GM10266 (cell line): ENCODE data around the gene MAML3.

ENCODE experiments used
- DNase-seq: peaks from one replicate; pipeline ENCODE4 v3.0.0; 2012; ENCODE audit errors: extremely low spot score
- TF ChIP-seq, protein P1 (sequence below): IDR thresholded peaks from 2 replicates; pipeline ENCODE4 v1.5.1; 2012; ENCODE audit warnings: mild to moderate bottlenecking, low read depth; ENCODE audit not compliant: control insufficient read depth, insufficient read depth; ENCODE audit errors: missing control alignments

Gene MAML3

DNA sequence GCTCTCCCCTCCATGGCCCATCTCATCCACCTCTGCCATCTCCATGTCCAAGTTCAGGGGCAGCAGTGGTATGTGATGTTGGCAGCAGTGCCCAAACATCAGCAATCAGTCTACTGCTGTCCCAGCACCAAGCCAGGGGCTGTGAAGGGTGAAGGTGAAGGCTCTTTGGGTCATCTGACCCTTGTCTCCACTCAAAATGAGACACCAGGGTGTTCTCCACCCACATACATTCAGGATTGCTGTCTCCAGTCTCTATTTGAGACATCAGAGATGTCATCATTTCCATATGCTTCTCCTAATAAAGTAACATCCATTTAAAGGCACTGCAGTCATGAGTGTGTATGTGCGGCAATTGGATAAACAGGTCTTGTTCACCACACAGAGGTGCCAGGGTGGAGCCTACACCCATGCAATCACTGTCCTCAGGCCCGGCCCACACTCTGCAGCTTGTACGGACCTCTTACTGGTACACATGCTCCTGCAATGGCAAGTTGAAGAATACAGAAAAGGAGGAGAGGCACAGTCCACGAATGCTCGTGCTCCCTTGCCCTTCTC lies 22.2 kb downstream of the MAML3 start:
- TF ChIP-seq, protein P1, sequence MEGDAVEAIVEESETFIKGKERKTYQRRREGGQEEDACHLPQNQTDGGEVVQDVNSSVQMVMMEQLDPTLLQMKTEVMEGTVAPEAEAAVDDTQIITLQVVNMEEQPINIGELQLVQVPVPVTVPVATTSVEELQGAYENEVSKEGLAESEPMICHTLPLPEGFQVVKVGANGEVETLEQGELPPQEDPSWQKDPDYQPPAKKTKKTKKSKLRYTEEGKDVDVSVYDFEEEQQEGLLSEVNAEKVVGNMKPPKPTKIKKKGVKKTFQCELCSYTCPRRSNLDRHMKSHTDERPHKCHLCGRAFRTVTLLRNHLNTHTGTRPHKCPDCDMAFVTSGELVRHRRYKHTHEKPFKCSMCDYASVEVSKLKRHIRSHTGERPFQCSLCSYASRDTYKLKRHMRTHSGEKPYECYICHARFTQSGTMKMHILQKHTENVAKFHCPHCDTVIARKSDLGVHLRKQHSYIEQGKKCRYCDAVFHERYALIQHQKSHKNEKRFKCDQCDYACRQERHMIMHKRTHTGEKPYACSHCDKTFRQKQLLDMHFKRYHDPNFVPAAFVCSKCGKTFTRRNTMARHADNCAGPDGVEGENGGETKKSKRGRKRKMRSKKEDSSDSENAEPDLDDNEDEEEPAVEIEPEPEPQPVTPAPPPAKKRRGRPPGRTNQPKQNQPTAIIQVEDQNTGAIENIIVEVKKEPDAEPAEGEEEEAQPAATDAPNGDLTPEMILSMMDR, result no peak
- no peak for DNase-seq

DNA sequence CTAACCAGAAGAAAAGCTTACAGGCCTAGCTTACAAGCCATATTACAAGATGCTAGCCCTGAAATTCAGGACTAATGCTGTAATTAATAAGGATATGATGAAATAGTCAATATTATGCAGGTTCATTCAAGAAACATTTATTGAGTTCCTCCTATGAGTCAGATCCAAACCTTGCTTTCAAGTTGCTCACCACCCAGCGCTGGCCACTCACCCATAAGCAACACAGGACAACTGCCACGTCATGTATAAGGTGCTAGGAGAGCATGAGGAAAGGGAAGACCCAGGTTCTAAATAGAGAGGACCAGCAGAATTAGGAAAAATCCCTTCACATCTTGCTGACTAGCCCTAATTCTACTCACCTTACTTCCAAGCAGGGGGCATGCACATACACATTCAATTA lies 23.3 kb downstream of the MAML3 start:
- TF ChIP-seq, protein P1, result no peak
- DNase-seq, result no peak

DNA sequence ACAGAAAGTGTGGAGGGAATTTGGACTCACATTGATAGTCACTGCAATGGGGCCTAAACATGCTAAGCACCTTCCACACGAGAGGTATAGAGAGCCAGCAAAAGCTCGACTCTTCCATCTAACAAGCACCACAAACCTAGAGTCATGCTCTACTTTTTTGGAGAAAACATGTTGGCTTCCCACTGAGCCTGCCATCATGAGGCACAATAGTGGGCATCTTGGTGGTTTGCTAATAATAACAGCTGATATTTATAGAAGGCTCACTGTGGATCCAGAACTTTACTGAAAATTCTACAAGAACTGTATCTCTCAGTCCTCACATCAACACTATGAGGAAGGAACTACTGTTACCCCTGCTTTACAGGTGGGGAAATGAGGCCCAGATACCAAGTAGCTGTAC lies 26.6 kb downstream of the MAML3 start:
- no peak for DNase-seq
- TF ChIP-seq, protein P1, result no peak

DNA sequence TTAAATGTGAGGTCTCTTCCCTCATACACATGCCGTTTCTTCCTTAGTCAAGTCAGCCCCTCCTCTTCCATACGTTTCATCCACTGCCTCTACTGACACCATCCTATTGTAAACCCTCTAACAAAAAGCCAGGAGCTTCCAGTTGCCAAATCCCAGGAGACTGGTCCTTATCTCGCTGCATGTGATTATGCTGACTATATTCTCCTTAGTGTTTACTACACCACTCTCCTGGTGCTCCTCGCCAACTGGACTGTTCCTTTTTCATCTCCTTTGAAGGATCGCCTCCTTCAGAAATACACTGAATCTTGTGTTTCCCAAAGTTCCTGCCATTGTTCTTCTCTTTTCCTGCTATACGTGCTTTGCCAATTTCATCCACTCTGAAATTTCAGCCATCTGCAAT lies 27.7 kb downstream of the MAML3 start:
- TF ChIP-seq, protein P1, result no peak
- DNase-seq, result no peak

DNA sequence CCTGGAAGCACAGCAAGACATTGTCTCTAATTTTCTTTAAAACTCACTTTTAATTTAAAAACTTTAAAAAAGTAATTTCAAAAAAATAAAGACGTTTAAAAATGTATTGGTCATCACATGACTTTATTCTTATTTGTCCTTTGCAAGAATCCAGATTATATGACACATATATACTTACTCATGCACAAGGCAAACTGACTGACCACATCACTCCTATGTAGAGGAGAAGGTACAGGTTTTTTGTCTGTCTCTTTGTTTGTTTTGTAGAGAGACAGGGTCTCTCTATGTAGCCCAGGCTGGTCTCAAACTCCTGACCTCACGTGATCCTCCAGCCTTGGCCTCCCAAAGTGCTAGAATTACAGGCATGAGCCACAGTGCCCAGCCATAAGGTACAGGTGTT lies 28.6 kb downstream of the MAML3 start:
- TF ChIP-seq, protein P1, result no peak

DNA sequence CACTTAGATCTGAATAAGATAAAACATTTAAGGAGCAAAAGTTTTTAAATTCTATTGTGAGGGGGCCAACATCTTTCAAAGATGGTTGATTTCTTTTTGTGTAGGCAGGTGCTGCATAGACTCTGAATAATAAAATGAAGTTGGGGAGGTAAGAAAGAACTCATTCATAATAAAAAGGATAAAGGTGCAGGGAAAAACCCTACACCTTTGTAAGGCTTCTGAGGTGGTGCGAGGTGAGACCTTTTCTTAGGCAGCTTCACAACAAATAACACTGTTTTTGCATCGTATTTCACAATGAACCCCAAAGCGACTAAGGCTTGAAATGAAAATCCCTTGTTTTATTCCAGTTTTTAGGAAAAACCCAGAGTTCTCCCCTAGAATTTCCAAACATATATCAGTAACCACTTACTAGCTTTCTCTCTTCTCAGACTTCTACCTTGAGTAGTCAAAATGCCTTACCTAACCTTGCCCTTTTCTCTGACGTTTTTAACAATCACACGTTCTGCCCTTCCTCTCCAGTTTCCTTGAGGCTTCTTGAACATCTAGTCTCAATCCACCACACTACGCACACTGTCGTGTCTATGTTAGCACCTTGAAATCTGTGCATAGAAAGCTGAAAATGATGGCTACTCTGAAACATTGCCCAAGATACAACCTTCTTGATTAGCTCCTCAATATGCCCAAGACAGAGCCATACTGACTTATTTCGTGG lies 30.2 kb downstream of the MAML3 start:
- DNase-seq, result no peak

More for the DNA sequence above, 28.6 kb downstream of the MAML3 start:
- no peak for DNase-seq

DNA sequence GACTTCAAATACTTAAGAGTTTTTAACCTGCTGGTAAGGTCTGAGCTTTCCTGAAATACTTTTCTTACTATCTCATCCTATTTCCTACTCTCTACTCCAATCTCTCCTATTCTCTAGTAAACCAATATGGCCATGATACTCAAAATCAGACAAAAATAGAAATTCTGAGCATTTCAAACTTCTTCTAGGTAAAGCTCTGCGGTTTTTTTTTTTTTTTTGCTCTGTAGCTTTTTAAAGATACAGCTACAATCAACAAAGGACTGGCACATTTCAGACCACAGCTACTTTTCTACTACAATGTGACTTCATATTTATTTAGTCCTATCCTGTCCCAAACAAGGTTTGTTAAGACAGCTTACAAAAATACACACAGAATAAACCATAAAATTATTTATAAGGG lies 31.1 kb downstream of the MAML3 start:
- TF ChIP-seq, protein P1, result no peak
- DNase-seq, result no peak

More for the DNA sequence above, 30.2 kb downstream of the MAML3 start:
- TF ChIP-seq, protein P1, result no peak
